Kidney (tissue), 14 donors: ENCODE measurements around the gene RDH13. TPM values are rescaled to one million over a fixed set of nuclear protein-coding genes. Genes with fewer than 3 reads are reported as not detected.

Experiments used
- DNase-seq, 5 donors: peaks; one replicate each; pipeline ENCODE4 v3.0.0-alpha.2; 2013 to 2020
- FAIRE-seq: peaks from 2 replicates; lab custom pipeline; 2012; peaks lifted over from hg19 to GRCh38; lab: Jason Lieb, UNC
- H3K27ac ChIP-seq, 2 donors: one replicate each; pipeline ENCODE4 v1.7.0; 2013; ENCODE audit warnings: low read depth in 2 of 2, low read length in 2 of 2, inconsistent platforms in 1 of 2
- H3K27me3 ChIP-seq: one replicate; pipeline ENCODE4 v1.7.1; 2013; ENCODE audit warnings: low read length, inconsistent platforms; ENCODE audit not compliant: control insufficient read depth, insufficient read depth
- H3K36me3 ChIP-seq, 3 donors: one replicate each; pipeline versions ENCODE4 v1.7.0 to v1.7.1; 2013; ENCODE audit warnings: low read length in 3 of 3, control low read depth in 1 of 3, inconsistent platforms in 1 of 3; ENCODE audit not compliant: insufficient read depth in 3 of 3, control insufficient read depth in 2 of 3
- H3K4me1 ChIP-seq, 3 donors: one replicate each; pipeline versions ENCODE4 v1.7.0 to v1.7.1; 2013; ENCODE audit warnings: low read length in 3 of 3, inconsistent platforms in 1 of 3, low read depth in 1 of 3; ENCODE audit not compliant: control insufficient read depth in 2 of 3, insufficient read depth in 2 of 3
- H3K4me3 ChIP-seq, 3 donors: one replicate each; pipeline versions ENCODE4 v1.7.0 to v1.8.1; 2013; ENCODE audit warnings: low read length in 3 of 3, control low read depth in 1 of 3, inconsistent platforms in 1 of 3
- H3K9ac ChIP-seq, 3 donors: one replicate each; pipeline versions ENCODE4 v1.7.0 to v1.7.1; 2013; ENCODE audit warnings: low read length in 3 of 3, control low read depth in 1 of 3, inconsistent platforms in 1 of 3
- H3K9me3 ChIP-seq, 3 donors: one replicate each; pipeline versions ENCODE4 v1.7.0 to v1.7.1; 2013; ENCODE audit warnings: low read length in 3 of 3, control low read depth in 1 of 3, inconsistent platforms in 1 of 3; ENCODE audit not compliant: control insufficient read depth in 2 of 3, insufficient read depth in 1 of 3
- CTCF ChIP-seq: IDR thresholded peaks from 3 replicates; pipeline ENCODE4 v1.5.1; 2012; ENCODE audit warnings: mild to moderate bottlenecking, moderate library complexity, borderline replicate concordance; ENCODE audit not compliant: insufficient read depth; ENCODE audit errors: extremely low read depth
- intact Hi-C: fragments of 100-400 bp; cut with DNase I; formaldehyde crosslinking; loops from one replicate; pipeline ENCODE4 v1.11.1; 2022
- polyA plus RNA-seq: library from polyadenylated mRNA; stranded (reverse); fragments of 350-450 nt; fragmentation: Illumina TruSeq; extraction: RNeasy Lipid Tissue Mini Kit (QIAGEN cat#74804); gene quantifications from one replicate; pipeline ENCODE4 v1.2.3, GENCODE V29; 2014; ENCODE audit warnings: low read depth, low replicate concordance; ENCODE audit not compliant: insufficient read depth
- total RNA-seq: library from RNA; stranded (reverse); fragmentation: NEBNext Ultra II Directional; extraction: Animal tissue kit (Norgen Biotek cat#: 25700); gene quantifications from one replicate; pipeline ENCODE4 v1.2.1, GENCODE V29; 2021
- donor health status: control.
- donor health status: control.
- donor health status: control.
- donor health status: control.
- donor health status: control.
- donor health status: DM: yes; HTN: yes; CAD: no.
- donor health status: Normal renal cell carcinoma (clear cell type).

RDH13 gene
- total and polyA plus RNA-seq, 2 donors from 2014 or later = 24.9 to 38.7 TPM

GRCh38 chr19:55095260-55096060, 32.5 kb upstream of the RDH13 start:
- H3K9me3 ChIP-seq = no peaks in the 10 kb centered on the region
- H3K27ac ChIP-seq = no peak overlapping the region
- intact Hi-C loops = no loop called here
- H3K27me3 ChIP-seq = no peaks in the 10 kb centered on the region
- no peak for DNase-seq
- no peak for FAIRE-seq
- H3K4me3 ChIP-seq = no peak overlapping the region
- TF ChIP-seq CTCF = no peak
- H3K36me3 ChIP-seq = peaks cover 0 to 12% (median 2%) of the 10 kb centered on the region in 3 donors
- no peaks in the 10 kb centered on the region for H3K4me1 ChIP-seq
- no peak overlapping the region for H3K9ac ChIP-seq

- Histone ChIP-seq H3K9me3 (no peaks in the 10 kb centered on the region), H3K4me1 (no peaks in the 10 kb centered on the region), H3K27ac (no peak overlapping the region), H3K4me3 (no peak overlapping the region), H3K9ac (no peak overlapping the region), H3K27me3 (no peaks in the 10 kb centered on the region), H3K36me3 (peaks cover 0 to 12% (median 2%) of the 10 kb centered on the region in 3 donors)
- no peak for TF ChIP-seq CTCF
- DNase-seq (peak in 2 of 5 donors; percentile 41 to 46), FAIRE-seq (no peak)
- intact Hi-C loops = no loop called here
Measured at GRCh38 chr19:55094456-55095259, 31.7 kb upstream of the RDH13 start.

GRCh38 chr19:55092423-55093318, 29.7 kb upstream of the RDH13 start:
- no peak overlapping the region for H3K4me3 ChIP-seq
- FAIRE-seq (no peak), DNase-seq (peak in 1 of 5 donors; percentile 72)
- H3K27me3 ChIP-seq = no peaks in the 10 kb centered on the region
- H3K9ac ChIP-seq = no peak overlapping the region
- peaks cover 0 to 12% (median 0%) of the 10 kb centered on the region in 3 donors for H3K36me3 ChIP-seq
- no peak overlapping the region for H3K27ac ChIP-seq
- intact Hi-C loops = no loop called here
- peaks cover 0 to 8% (median 0%) of the 10 kb centered on the region in 3 donors for H3K4me1 ChIP-seq
- H3K9me3 ChIP-seq = no peaks in the 10 kb centered on the region
- TF ChIP-seq CTCF = no peak
